ENCODE results near the gene KCNJ1.

- TF ChIP-seq, protein P1, sequence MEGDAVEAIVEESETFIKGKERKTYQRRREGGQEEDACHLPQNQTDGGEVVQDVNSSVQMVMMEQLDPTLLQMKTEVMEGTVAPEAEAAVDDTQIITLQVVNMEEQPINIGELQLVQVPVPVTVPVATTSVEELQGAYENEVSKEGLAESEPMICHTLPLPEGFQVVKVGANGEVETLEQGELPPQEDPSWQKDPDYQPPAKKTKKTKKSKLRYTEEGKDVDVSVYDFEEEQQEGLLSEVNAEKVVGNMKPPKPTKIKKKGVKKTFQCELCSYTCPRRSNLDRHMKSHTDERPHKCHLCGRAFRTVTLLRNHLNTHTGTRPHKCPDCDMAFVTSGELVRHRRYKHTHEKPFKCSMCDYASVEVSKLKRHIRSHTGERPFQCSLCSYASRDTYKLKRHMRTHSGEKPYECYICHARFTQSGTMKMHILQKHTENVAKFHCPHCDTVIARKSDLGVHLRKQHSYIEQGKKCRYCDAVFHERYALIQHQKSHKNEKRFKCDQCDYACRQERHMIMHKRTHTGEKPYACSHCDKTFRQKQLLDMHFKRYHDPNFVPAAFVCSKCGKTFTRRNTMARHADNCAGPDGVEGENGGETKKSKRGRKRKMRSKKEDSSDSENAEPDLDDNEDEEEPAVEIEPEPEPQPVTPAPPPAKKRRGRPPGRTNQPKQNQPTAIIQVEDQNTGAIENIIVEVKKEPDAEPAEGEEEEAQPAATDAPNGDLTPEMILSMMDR (IDR thresholded peaks at IDR 0.05) = no peak
- TF ChIP-seq POLR2A (IDR thresholded peaks at IDR 0.05) = no peak
Measured at GRCh38 chr11:128913806-128914205, 46.7 kb upstream of the KCNJ1 start.

Data from right lobe of liver (tissue), 4 donors.